GM13977 (cell line): ENCODE results near the gene CFAP20DC.

Experiments
- DNase-seq: peaks from one replicate; pipeline ENCODE4 v3.0.0; 2012; ENCODE audit warnings: low spot score
- CTCF ChIP-seq: IDR thresholded peaks from 2 replicates; pipeline ENCODE4 v1.5.1; 2012; ENCODE audit warnings: mild to moderate bottlenecking, control low read depth; ENCODE audit not compliant: insufficient read depth; ENCODE audit errors: extremely low read depth, missing control alignments
- in situ Hi-C: fragments of 300-500 bp; cut with MboI; formaldehyde crosslinking; loops from one replicate; pipeline ENCODE4 v1.12.0; 2022; ENCODE audit warnings: low sequenced_read_pairs, low pct_unique_long_range_greater_than_20kb, mixed read lengths, inconsistent platforms; ENCODE audit not compliant: unreplicated experiment

The CFAP20DC gene

GRCh38 chr3:58962816-58963215 is 87.0 kb downstream of the CFAP20DC start:
- no peak for DNase-seq
- TF ChIP-seq CTCF: no peak
- in situ Hi-C loops: no loop called here

GRCh38 chr3:58962040-58962651 is 87.7 kb downstream of the CFAP20DC start:
- DNase-seq: no peak
- in situ Hi-C loops: no loop called here

GRCh38 chr3:58955308-58955707 is 94.5 kb downstream of the CFAP20DC start:
- in situ Hi-C loops: no loop called here
- no peak for DNase-seq
- no peak for TF ChIP-seq CTCF

More at GRCh38 chr3:58962040-58962651, 87.7 kb downstream of the CFAP20DC start:
- TF ChIP-seq CTCF: no peak

GRCh38 chr3:58953288-58953687 is 96.5 kb downstream of the CFAP20DC start:
- in situ Hi-C loops: no loop called here
- TF ChIP-seq CTCF: no peak
- DNase-seq: no peak

GRCh38 chr3:58952128-58952917 is 97.5 kb downstream of the CFAP20DC start:
- in situ Hi-C loops: no loop called here

GRCh38 chr3:58948018-58948417 is 101.8 kb downstream of the CFAP20DC start:
- no peak for TF ChIP-seq CTCF
- in situ Hi-C loops: no loop called here
- DNase-seq: no peak

More at GRCh38 chr3:58952128-58952917, 97.5 kb downstream of the CFAP20DC start:
- TF ChIP-seq CTCF: no peak
- peak; percentile 29 for DNase-seq
